ENCODE results near the gene CD83. TPM values are rescaled to one million over a fixed set of nuclear protein-coding genes. Genes with fewer than 3 reads are reported as not detected.

The CD83 gene
- total RNA-seq, 1 experiment from 2014 or later = 1.9 TPM

DNA sequence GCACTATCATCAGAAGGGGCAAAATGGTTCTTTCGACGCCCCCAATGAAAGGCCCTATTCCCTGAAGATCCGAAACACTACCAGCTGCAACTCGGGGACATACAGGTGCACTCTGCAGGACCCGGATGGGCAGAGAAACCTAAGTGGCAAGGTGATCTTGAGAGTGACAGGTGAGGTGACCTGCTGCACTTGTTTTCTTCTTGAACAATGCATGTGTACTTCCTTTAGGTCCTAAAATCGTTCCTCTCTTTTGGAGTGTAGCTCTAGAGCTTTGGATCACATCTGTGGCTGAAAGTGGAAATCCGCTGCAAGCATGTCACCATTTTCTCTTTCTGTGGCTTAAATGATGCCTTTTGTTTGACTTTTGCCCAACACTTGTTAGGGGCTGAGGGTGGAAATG, 14.0 kb downstream of the CD83 start:
- no peak for DNase-seq
- Histone ChIP-seq H3K4me1 (ENCODE audit: low read length) (peaks cover 5% of the 10 kb centered on the region; the same call in 1 of the 2 replicates), H3K9ac (ENCODE audit: low read length) (no peak overlapping the region), H3K27me3 (ENCODE audit: low read length) (no peaks in the 10 kb centered on the region), H3K36me3 (ENCODE audit: insufficient read depth, low read length) (no peaks in the 10 kb centered on the region), H3K9me3 (ENCODE audit: low read length) (no peaks in the 10 kb centered on the region), H3K4me3 (ENCODE audit: low read length) (no peak overlapping the region), H2AFZ (ENCODE audit: low read length) (no peak overlapping the region), H3K27ac (ENCODE audit: low read length) (no peak overlapping the region), H4K20me1 (ENCODE audit: insufficient read depth, low read depth, low read length) (no peaks in the 10 kb centered on the region), H3K9me2 (replicated peaks; ENCODE audit: insufficient read depth, low read length) (no peaks in the 10 kb centered on the region), H3K4me2 (ENCODE audit: low read depth, low read length, poor library complexity, severe bottlenecking) (no peak overlapping the region), H3K79me2 (ENCODE audit: low read length) (no peaks in the 10 kb centered on the region)

- Histone ChIP-seq H3K4me3 (ENCODE audit: low read length) (no peak overlapping the region), H3K9me3 (ENCODE audit: low read length) (no peaks in the 10 kb centered on the region), H4K20me1 (ENCODE audit: insufficient read depth, low read depth, low read length) (no peaks in the 10 kb centered on the region), H3K79me2 (ENCODE audit: low read length) (no peaks in the 10 kb centered on the region), H3K9me2 (replicated peaks; ENCODE audit: insufficient read depth, low read length) (no peaks in the 10 kb centered on the region), H3K9ac (ENCODE audit: low read length) (no peak overlapping the region), H3K4me1 (ENCODE audit: low read length) (peaks cover 4% of the 10 kb centered on the region; the same call in 1 of the 2 replicates), H3K27me3 (ENCODE audit: low read length) (no peaks in the 10 kb centered on the region), H3K36me3 (ENCODE audit: insufficient read depth, low read length) (no peaks in the 10 kb centered on the region), H2AFZ (ENCODE audit: low read length) (no peak overlapping the region), H3K4me2 (ENCODE audit: low read depth, low read length, poor library complexity, severe bottlenecking) (no peak overlapping the region), H3K27ac (ENCODE audit: low read length) (no peak overlapping the region)
- no peak for DNase-seq
Measured at GRCh38 chr6:14132244-14132920, 14.8 kb downstream of the CD83 start.

DNA sequence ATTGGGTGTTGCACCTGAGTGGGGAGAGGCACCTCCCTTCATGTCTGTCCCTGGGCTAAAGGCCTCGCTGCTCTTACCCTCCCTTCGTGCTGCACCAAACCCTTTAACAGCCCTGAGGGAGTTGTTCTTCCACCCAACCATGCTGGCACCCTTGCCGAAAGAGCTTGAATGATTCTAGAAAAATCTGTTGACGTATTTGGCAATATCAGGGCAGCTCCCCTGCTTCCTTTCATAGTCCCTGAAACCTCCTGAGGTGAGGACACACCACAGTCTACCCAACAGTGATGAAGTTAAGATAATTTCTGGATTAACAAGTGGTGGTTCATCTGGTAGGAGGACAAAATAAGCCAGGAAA, 15.3 kb downstream of the CD83 start:
- Histone ChIP-seq H3K27ac (ENCODE audit: low read length) (no peak overlapping the region), H3K4me1 (ENCODE audit: low read length) (no peaks in the 10 kb centered on the region), H3K36me3 (ENCODE audit: insufficient read depth, low read length) (no peaks in the 10 kb centered on the region), H3K4me2 (ENCODE audit: low read depth, low read length, poor library complexity, severe bottlenecking) (no peak overlapping the region), H3K79me2 (ENCODE audit: low read length) (no peaks in the 10 kb centered on the region), H4K20me1 (ENCODE audit: insufficient read depth, low read depth, low read length) (no peaks in the 10 kb centered on the region), H2AFZ (ENCODE audit: low read length) (no peak overlapping the region), H3K9me3 (ENCODE audit: low read length) (no peaks in the 10 kb centered on the region), H3K9ac (ENCODE audit: low read length) (no peak overlapping the region), H3K27me3 (ENCODE audit: low read length) (no peaks in the 10 kb centered on the region), H3K9me2 (replicated peaks; ENCODE audit: insufficient read depth, low read length) (no peaks in the 10 kb centered on the region), H3K4me3 (ENCODE audit: low read length) (no peak overlapping the region)
- DNase-seq = no peak

GRCh38 chr6:14134211-14134910, 16.8 kb downstream of the CD83 start:
- no peak overlapping the region for H3K4me3 ChIP-seq (ENCODE audit: low read length)
- no peaks in the 10 kb centered on the region for H3K36me3 ChIP-seq (ENCODE audit: insufficient read depth, low read length)
- no peaks in the 10 kb centered on the region for H4K20me1 ChIP-seq (ENCODE audit: insufficient read depth, low read depth, low read length)
- H3K79me2 ChIP-seq (ENCODE audit: low read length) = no peaks in the 10 kb centered on the region
- H3K9ac ChIP-seq (ENCODE audit: low read length) = no peak overlapping the region
- no peak overlapping the region for H2AFZ ChIP-seq (ENCODE audit: low read length)
- H3K4me1 ChIP-seq (ENCODE audit: low read length) = no peaks in the 10 kb centered on the region
- no peak overlapping the region for H3K4me2 ChIP-seq (ENCODE audit: low read depth, low read length, poor library complexity, severe bottlenecking)
- H3K9me3 ChIP-seq (ENCODE audit: low read length) = no peaks in the 10 kb centered on the region
- no peak overlapping the region for H3K27ac ChIP-seq (ENCODE audit: low read length)
- H3K27me3 ChIP-seq (ENCODE audit: low read length) = no peaks in the 10 kb centered on the region
- no peaks in the 10 kb centered on the region for H3K9me2 ChIP-seq (replicated peaks; ENCODE audit: insufficient read depth, low read length)
- no peak for DNase-seq

DNA sequence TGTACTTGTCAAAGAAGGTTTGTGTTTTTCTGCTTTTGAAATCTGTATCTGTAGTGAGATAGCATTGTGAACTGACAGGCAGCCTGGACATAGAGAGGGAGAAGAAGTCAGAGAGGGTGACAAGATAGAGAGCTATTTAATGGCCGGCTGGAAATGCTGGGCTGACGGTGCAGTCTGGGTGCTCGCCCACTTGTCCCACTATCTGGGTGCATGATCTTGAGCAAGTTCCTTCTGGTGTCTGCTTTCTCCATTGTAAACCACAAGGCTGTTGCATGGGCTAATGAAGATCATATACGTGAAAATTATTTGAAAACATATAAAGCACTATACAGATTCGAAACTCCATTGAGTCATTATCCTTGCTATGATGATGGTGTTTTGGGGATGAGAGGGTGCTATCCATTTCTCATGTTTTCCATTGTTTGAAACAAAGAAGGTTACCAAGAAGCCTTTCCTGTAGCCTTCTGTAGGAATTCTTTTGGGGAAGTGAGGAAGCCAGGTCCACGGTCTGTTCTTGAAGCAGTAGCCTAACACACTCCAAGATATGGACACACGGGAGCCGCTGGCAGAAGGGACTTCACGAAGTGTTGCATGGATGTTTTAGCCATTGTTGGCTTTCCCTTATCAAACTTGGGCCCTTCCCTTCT, 18.4 kb downstream of the CD83 start:
- no peaks in the 10 kb centered on the region for H4K20me1 ChIP-seq (ENCODE audit: insufficient read depth, low read depth, low read length)
- no peak overlapping the region for H3K27ac ChIP-seq (ENCODE audit: low read length)
- no peak overlapping the region for H3K4me3 ChIP-seq (ENCODE audit: low read length)
- H2AFZ ChIP-seq (ENCODE audit: low read length) = no peak overlapping the region
- no peaks in the 10 kb centered on the region for H3K9me2 ChIP-seq (replicated peaks; ENCODE audit: insufficient read depth, low read length)
- DNase-seq = no peak
- no peaks in the 10 kb centered on the region for H3K9me3 ChIP-seq (ENCODE audit: low read length)
- H3K27me3 ChIP-seq (ENCODE audit: low read length) = no peaks in the 10 kb centered on the region
- no peak overlapping the region for H3K9ac ChIP-seq (ENCODE audit: low read length)
- no peak overlapping the region for H3K4me2 ChIP-seq (ENCODE audit: low read depth, low read length, poor library complexity, severe bottlenecking)
- H3K36me3 ChIP-seq (ENCODE audit: insufficient read depth, low read length) = no peaks in the 10 kb centered on the region
- no peaks in the 10 kb centered on the region for H3K4me1 ChIP-seq (ENCODE audit: low read length)
- H3K79me2 ChIP-seq (ENCODE audit: low read length) = no peaks in the 10 kb centered on the region

- Histone ChIP-seq H3K27me3 (ENCODE audit: low read length) (no peaks in the 10 kb centered on the region), H3K4me1 (ENCODE audit: low read length) (no peaks in the 10 kb centered on the region), H3K9me2 (replicated peaks; ENCODE audit: insufficient read depth, low read length) (no peaks in the 10 kb centered on the region), H4K20me1 (ENCODE audit: insufficient read depth, low read depth, low read length) (no peaks in the 10 kb centered on the region), H2AFZ (ENCODE audit: low read length) (no peak overlapping the region), H3K36me3 (ENCODE audit: insufficient read depth, low read length) (no peaks in the 10 kb centered on the region), H3K4me3 (ENCODE audit: low read length) (no peak overlapping the region), H3K9ac (ENCODE audit: low read length) (no peak overlapping the region), H3K27ac (ENCODE audit: low read length) (no peak overlapping the region), H3K9me3 (ENCODE audit: low read length) (no peaks in the 10 kb centered on the region), H3K4me2 (ENCODE audit: low read depth, low read length, poor library complexity, severe bottlenecking) (no peak overlapping the region), H3K79me2 (ENCODE audit: low read length) (no peaks in the 10 kb centered on the region)
- no peak for DNase-seq
Measured at GRCh38 chr6:14138701-14139215, 21.2 kb downstream of the CD83 start.

DNA sequence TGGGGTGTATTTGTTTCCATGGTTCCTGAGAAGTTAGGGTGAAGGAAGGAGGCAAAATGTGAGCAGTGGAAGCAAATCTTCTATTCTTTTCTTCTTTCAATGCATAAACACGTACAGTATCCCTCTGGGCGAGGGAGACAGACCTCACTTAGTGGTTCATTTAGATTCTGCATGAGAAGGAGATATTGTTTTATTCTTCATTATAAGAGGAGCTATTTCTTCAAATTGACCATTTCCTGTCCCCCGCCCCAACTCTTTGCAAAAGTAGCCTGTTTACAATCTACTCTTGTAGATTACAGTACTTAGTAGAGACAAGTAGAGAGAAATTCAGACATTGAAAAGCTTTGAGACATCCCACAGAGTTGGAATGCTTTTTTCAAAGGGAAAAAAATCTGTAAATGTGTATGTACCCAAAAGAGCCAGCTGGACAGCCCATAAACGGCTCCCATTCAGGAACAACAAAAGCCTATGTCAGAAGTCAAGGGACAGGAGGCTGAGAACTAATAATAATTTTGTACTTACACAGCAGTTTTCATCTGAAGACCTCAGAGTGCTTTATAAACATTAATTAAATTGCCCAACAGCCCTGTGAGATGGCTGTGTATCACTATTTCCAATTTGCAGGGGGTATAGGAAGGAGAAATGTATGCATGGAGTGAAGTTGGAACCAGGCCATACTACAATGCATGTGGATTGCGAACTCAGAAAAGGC, 23.9 kb downstream of the CD83 start:
- Histone ChIP-seq H3K79me2 (ENCODE audit: low read length) (no peaks in the 10 kb centered on the region), H3K9ac (ENCODE audit: low read length) (no peak overlapping the region), H3K4me2 (ENCODE audit: low read depth, low read length, poor library complexity, severe bottlenecking) (no peak overlapping the region), H3K36me3 (ENCODE audit: insufficient read depth, low read length) (no peaks in the 10 kb centered on the region), H3K9me3 (ENCODE audit: low read length) (no peaks in the 10 kb centered on the region), H3K4me1 (ENCODE audit: low read length) (no peaks in the 10 kb centered on the region), H3K9me2 (replicated peaks; ENCODE audit: insufficient read depth, low read length) (no peaks in the 10 kb centered on the region), H3K4me3 (ENCODE audit: low read length) (no peak overlapping the region), H3K27me3 (ENCODE audit: low read length) (no peaks in the 10 kb centered on the region), H4K20me1 (ENCODE audit: insufficient read depth, low read depth, low read length) (no peaks in the 10 kb centered on the region), H2AFZ (ENCODE audit: low read length) (no peak overlapping the region), H3K27ac (ENCODE audit: low read length) (no peak overlapping the region)
- no peak for DNase-seq

DNA sequence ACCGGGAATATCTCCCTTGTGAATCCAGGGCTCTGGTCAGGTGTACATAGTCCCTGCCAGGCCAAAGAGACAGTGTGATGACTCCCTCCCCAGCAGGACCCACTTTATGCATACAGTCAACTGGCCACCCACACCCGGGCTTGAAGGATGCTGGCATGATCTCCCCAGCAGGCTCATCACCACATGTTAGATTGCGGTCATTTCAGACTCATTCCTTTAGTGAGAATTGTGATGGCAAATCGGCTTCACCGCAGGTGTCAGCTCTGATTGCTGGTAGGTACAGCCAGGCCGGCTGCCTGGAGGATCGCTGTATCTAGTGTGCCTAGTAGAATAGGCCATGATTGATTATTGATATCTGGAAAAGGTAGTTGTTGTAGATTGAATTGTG, 24.5 kb downstream of the CD83 start:
- H4K20me1 ChIP-seq (ENCODE audit: insufficient read depth, low read depth, low read length) = no peaks in the 10 kb centered on the region
- no peaks in the 10 kb centered on the region for H3K4me1 ChIP-seq (ENCODE audit: low read length)
- no peaks in the 10 kb centered on the region for H3K27me3 ChIP-seq (ENCODE audit: low read length)
- H3K9me2 ChIP-seq (replicated peaks; ENCODE audit: insufficient read depth, low read length) = no peaks in the 10 kb centered on the region
- no peaks in the 10 kb centered on the region for H3K36me3 ChIP-seq (ENCODE audit: insufficient read depth, low read length)
- H3K4me2 ChIP-seq (ENCODE audit: low read depth, low read length, poor library complexity, severe bottlenecking) = no peak overlapping the region
- H3K4me3 ChIP-seq (ENCODE audit: low read length) = no peak overlapping the region
- H3K9me3 ChIP-seq (ENCODE audit: low read length) = no peaks in the 10 kb centered on the region
- no peak overlapping the region for H3K9ac ChIP-seq (ENCODE audit: low read length)
- no peak for DNase-seq
- no peak overlapping the region for H3K27ac ChIP-seq (ENCODE audit: low read length)
- H3K79me2 ChIP-seq (ENCODE audit: low read length) = no peaks in the 10 kb centered on the region
- H2AFZ ChIP-seq (ENCODE audit: low read length) = no peak overlapping the region
